ENCODE data around the gene HTR2A. TPM values are rescaled to one million over a fixed set of nuclear protein-coding genes. Genes with fewer than 3 reads are reported as not detected.

The HTR2A gene
- total RNA-seq, 3 donors from 2014 or later, result 0.09 to 0.58 (median 0.54) TPM

- DNase-seq, result no peak
- no peaks in the 10 kb centered on the region for H3K9me3 ChIP-seq
- intact Hi-C loops (cut with DNase I, micrococcal nuclease), result no loop called here
- H3K4me1 ChIP-seq (ENCODE audit: low read depth), result peaks cover 12% of the 10 kb centered on the region
- TF ChIP-seq CTCF (IDR thresholded peaks at IDR 0.05), result no peak
- ATAC-seq, result no peak
- no peak overlapping the region for H3K4me3 ChIP-seq
- no peaks in the 10 kb centered on the region for H3K36me3 ChIP-seq (ENCODE audit: low read depth)
These were observed 101.5 kb downstream of the HTR2A start for GRCh38 chr13:46795321-46795720.

- Histone ChIP-seq H3K4me1 (ENCODE audit: low read depth) (no peaks in the 10 kb centered on the region), H3K4me3 (no peak overlapping the region), H3K36me3 (ENCODE audit: low read depth) (no peaks in the 10 kb centered on the region), H3K9me3 (no peaks in the 10 kb centered on the region)
- no peak for DNase-seq
- ATAC-seq, result peak; percentile 73
- intact Hi-C loops (cut with DNase I, micrococcal nuclease), result no loop called here
- no peak for TF ChIP-seq CTCF (IDR thresholded peaks at IDR 0.05)
These were observed 113.3 kb downstream of the HTR2A start for GRCh38 chr13:46783504-46783903.

- no peak for TF ChIP-seq CTCF (IDR thresholded peaks at IDR 0.05)
- DNase-seq, result no peak
- no peak overlapping the region for H3K4me3 ChIP-seq
- no peaks in the 10 kb centered on the region for H3K4me1 ChIP-seq (ENCODE audit: low read depth)
- ATAC-seq, result no peak
- H3K36me3 ChIP-seq (ENCODE audit: low read depth), result no peaks in the 10 kb centered on the region
- H3K9me3 ChIP-seq, result no peaks in the 10 kb centered on the region
- intact Hi-C loops (cut with DNase I, micrococcal nuclease), result no loop called here
These were observed 114.2 kb downstream of the HTR2A start for GRCh38 chr13:46782691-46783090.

GRCh38 chr13:46782066-46782465 lies 114.8 kb downstream of the HTR2A start:
- Histone ChIP-seq H3K4me3 (no peak overlapping the region), H3K36me3 (ENCODE audit: low read depth) (no peaks in the 10 kb centered on the region), H3K4me1 (ENCODE audit: low read depth) (no peaks in the 10 kb centered on the region), H3K9me3 (no peaks in the 10 kb centered on the region)
- TF ChIP-seq CTCF (IDR thresholded peaks at IDR 0.05), result no peak
- DNase-seq (no peak), ATAC-seq (no peak)
- intact Hi-C loops (cut with DNase I, micrococcal nuclease), result no loop called here

Other genes with a start within 250 kb of the HTR2A start
- 10 to 100 TPM; 86.1 to 98.0 (median 97.0) TPM for gene ESD, start 99.9 kb downstream of the HTR2A start, total RNA-seq